Neuron (in vitro differentiated cells): ENCODE measurements around the gene ABL2.

Source experiments
- H2AFZ ChIP-seq: one replicate; pipeline ENCODE4 v1.6.1; 2013; ENCODE audit warnings: low read depth, mild to moderate bottlenecking, inconsistent platforms, low read length, moderate library complexity
- H3K27me3 ChIP-seq: one replicate; pipeline ENCODE4 v1.6.1; 2013; ENCODE audit warnings: low read length; ENCODE audit not compliant: insufficient read depth
- H3K36me3 ChIP-seq: one replicate; pipeline ENCODE4 v1.6.1; 2013; ENCODE audit warnings: low read length; ENCODE audit not compliant: insufficient read depth
- H3K4me1 ChIP-seq: one replicate; pipeline ENCODE4 v1.6.1; 2013; ENCODE audit warnings: low read length; ENCODE audit not compliant: insufficient read depth
- H3K4me3 ChIP-seq: 2 replicates; pipeline ENCODE4 v1.5.1; 2013; ENCODE audit warnings: mild to moderate bottlenecking, low read length, moderate library complexity
- H3K9me3 ChIP-seq: one replicate; pipeline ENCODE4 v1.6.1; 2013; ENCODE audit warnings: low read length

The ABL2 gene

GRCh38 chr1:179087665-179088064, 141.8 kb downstream of the ABL2 start:
- Histone ChIP-seq H3K4me1 (peaks cover 5% of the 10 kb centered on the region), H3K4me3 (no peak overlapping the region), H3K27me3 (no peaks in the 10 kb centered on the region), H3K36me3 (peaks cover 36% of the 10 kb centered on the region), H3K9me3 (no peaks in the 10 kb centered on the region), H2AFZ (no peak overlapping the region)

DNA sequence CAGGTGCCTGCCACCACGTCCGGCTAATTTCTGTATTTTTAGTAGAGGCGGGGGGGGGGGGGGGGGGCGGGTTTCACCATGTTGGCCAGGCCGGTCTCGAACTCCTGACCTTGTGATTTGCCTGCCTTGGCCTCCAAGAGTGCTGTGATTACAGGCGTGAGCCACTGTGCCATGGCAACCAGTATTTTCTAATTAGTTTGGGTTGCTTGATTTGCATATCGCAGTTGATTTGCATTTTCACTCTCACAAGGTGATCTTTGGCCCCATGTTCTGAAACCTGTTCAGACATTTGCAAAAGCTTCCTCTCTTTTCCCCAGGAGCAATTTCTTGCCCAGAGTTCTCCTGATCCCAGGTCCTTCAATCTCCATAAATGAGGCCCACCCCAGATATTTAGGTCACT, 145.9 kb downstream of the ABL2 start:
- Histone ChIP-seq H2AFZ (no peak overlapping the region), H3K4me1 (peaks cover 13% of the 10 kb centered on the region), H3K4me3 (no peak overlapping the region), H3K36me3 (peaks cover 14% of the 10 kb centered on the region), H3K9me3 (no peaks in the 10 kb centered on the region), H3K27me3 (no peaks in the 10 kb centered on the region)

DNA sequence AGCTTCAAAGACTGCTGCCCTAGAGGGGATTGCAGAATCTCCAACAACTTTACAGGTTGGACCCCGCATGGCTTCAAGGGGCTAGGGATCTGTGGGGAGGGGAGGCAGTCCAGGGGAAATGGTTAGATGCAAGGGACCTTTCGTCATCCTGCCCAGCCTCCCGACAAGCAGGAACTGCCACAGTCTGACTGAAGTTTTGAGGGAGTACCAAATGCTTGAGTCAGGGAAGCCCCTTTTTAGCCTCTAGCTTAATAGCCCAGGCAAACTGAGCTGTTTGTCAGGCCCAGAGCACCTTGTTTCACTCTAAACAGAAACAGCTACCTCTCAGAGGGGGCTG, 146.5 kb downstream of the ABL2 start:
- H3K36me3 ChIP-seq: peaks cover 11% of the 10 kb centered on the region
- no peaks in the 10 kb centered on the region for H3K27me3 ChIP-seq
- H3K4me1 ChIP-seq: peaks cover 13% of the 10 kb centered on the region
- peak overlapping the region; percentile 86 for H2AFZ ChIP-seq
- no peaks in the 10 kb centered on the region for H3K9me3 ChIP-seq
- peak overlapping the region; percentile 69 for H3K4me3 ChIP-seq

DNA sequence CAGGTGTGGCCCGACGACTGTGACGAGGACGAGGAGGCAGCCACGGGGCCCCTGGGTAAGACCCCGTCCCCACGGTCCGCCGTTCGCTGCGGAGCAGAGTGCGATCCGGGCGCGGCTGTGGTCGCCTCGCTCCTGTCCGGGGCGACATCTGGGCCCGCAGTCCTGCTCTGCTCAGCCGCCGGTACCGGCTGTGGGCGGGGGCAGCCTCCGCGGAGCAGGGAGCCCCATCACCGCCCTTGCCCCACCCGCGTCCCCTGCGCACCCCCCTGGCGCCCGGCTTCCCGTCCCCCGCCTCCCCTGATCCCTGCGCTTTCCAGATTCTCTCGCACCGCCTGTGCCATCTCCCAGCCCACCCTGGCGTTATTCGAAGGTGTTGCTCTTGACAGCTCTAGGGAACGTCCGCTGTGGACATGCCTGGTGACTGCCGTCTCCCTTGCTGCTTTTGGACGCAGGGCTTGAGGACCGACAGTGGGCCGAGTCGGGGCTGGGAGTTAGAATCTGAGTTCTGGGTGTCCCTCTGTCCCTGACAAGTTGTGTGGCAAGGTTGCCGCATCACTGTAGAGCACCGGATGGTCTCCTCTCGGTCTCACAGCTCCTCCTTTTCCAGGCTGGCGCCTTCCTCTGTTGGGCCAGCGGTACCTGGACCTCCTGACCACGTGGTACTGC, 147.0 kb downstream of the ABL2 start:
- Histone ChIP-seq H2AFZ (peak overlapping the region; percentile 86), H3K27me3 (no peaks in the 10 kb centered on the region), H3K9me3 (no peaks in the 10 kb centered on the region), H3K4me3 (peak overlapping the region; percentile 69), H3K36me3 (peaks cover 8% of the 10 kb centered on the region), H3K4me1 (peaks cover 13% of the 10 kb centered on the region)

DNA sequence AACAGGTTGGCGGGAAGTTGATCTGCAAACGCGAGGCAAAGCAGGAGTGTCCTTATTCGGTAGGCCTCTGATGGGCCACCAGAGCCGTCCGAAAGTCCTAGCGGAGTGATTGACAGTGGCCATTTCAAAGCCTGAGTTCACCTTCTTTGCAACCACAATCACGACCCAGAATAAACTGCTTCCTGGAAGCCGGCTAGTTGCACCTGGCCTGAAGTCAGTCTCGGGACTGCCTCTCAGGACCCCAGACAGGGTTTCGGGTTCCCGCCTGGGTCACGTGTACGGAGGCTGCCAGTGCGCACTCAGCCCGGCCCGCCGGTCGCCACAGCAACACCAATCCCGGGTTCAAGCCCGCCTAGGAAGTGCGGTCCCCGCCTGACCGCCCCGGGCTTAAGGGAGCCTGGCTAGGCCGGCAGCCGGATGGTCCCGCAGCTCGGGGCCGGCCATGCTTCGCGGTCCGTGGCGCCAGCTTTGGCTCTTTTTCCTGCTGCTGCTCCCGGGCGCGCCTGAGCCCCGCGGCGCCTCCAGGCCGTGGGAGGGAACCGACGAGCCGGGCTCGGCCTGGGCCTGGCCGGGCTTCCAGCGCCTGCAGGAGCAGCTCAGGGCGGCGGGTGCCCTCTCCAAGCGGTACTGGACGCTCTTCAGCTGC, 147.7 kb downstream of the ABL2 start, which contains the start of gene TOR3A:
Gene TOR3A, plus strand, starts transcription at position 384 of the 646 bp plus-strand sequence. Its CDS starts 59 bp downstream, at position 443.
- Histone ChIP-seq H3K4me1 (peaks cover 13% of the 10 kb centered on the region), H3K36me3 (peaks cover 8% of the 10 kb centered on the region), H3K9me3 (no peaks in the 10 kb centered on the region), H3K27me3 (no peaks in the 10 kb centered on the region), H2AFZ (peak within 1 kb of the TSS; percentile 86), H3K4me3 (peak within 1 kb of the TSS; percentile 69)

- Histone ChIP-seq H3K9me3 (no peaks in the 10 kb centered on the region), H2AFZ (peak overlapping the region; percentile 86)
These were observed 148.4 kb downstream of the ABL2 start for GRCh38 chr1:179080866-179081686.

DNA sequence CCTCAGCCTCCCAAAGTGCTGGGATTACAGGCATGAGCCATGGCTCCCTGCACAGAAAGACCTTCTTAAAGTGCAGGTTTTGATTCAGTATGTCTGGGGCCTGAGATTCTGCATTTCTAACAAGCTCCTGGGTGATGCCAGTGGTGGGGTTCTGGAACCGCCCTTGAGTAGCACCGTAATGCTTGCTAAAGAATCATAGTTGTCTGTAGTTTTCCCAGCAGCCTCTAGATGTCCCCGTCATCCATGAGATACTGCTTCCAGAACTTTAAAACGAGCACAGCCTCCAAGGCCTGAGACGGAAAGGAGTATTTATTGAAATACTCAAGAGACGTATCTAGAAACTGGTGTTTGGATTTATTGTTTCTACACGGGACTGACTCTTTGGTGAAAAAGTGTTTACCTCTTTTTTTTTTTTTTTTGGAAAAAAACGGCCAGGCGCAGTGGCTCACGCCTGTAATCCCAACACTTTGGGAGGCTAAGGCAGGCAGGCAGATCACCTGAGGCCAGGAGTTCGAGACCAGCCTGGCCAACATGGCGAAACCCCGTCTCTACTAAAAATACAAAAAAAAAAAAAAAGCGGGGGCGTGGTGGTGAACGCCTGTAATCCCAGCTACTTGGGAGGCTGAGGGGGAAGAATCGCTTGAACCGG, 150.2 kb downstream of the ABL2 start:
- Histone ChIP-seq H3K9me3 (no peaks in the 10 kb centered on the region), H3K4me1 (peaks cover 13% of the 10 kb centered on the region), H3K36me3 (peaks cover 2% of the 10 kb centered on the region), H2AFZ (no peak overlapping the region), H3K4me3 (no peak overlapping the region), H3K27me3 (no peaks in the 10 kb centered on the region)

More at GRCh38 chr1:179080866-179081686, 148.4 kb downstream of the ABL2 start:
- H3K4me3 ChIP-seq: peak overlapping the region; percentile 69
- H3K4me1 ChIP-seq: peaks cover 13% of the 10 kb centered on the region
- peaks cover 8% of the 10 kb centered on the region for H3K36me3 ChIP-seq
- no peaks in the 10 kb centered on the region for H3K27me3 ChIP-seq

GRCh38 chr1:179077396-179077795, 152.1 kb downstream of the ABL2 start:
- Histone ChIP-seq H3K4me3 (no peak overlapping the region), H3K36me3 (peaks cover 9% of the 10 kb centered on the region), H3K27me3 (no peaks in the 10 kb centered on the region), H3K4me1 (peaks cover 8% of the 10 kb centered on the region), H2AFZ (no peak overlapping the region), H3K9me3 (no peaks in the 10 kb centered on the region)

- Histone ChIP-seq H3K4me3 (no peak overlapping the region), H2AFZ (no peak overlapping the region), H3K36me3 (peaks cover 50% of the 10 kb centered on the region), H3K9me3 (no peaks in the 10 kb centered on the region), H3K27me3 (no peaks in the 10 kb centered on the region), H3K4me1 (no peaks in the 10 kb centered on the region)
These were observed 163.0 kb downstream of the ABL2 start for GRCh38 chr1:179066471-179066870.

GRCh38 chr1:179061360-179062282, 167.9 kb downstream of the ABL2 start:
- no peak overlapping the region for H3K4me3 ChIP-seq
- peaks cover under 1% of the 10 kb centered on the region for H3K9me3 ChIP-seq
- no peaks in the 10 kb centered on the region for H3K4me1 ChIP-seq
- H3K36me3 ChIP-seq: peaks cover 41% of the 10 kb centered on the region
- H2AFZ ChIP-seq: no peak overlapping the region
- H3K27me3 ChIP-seq: no peaks in the 10 kb centered on the region

GRCh38 chr1:179058487-179059483, 170.7 kb downstream of the ABL2 start:
- Histone ChIP-seq H3K4me1 (no peaks in the 10 kb centered on the region), H2AFZ (no peak overlapping the region), H3K27me3 (no peaks in the 10 kb centered on the region), H3K4me3 (no peak overlapping the region), H3K36me3 (peaks cover 40% of the 10 kb centered on the region), H3K9me3 (peaks cover 8% of the 10 kb centered on the region)
